GM12878 (cell line): ENCODE measurements around the gene MACROD2.

Experiments
- TF ChIP-seq, protein P1 (sequence below), 3 experiments: IDR thresholded peaks in 2 of 3; conservative IDR thresholded peaks in 1 of 3; 2 replicates each; pipeline ENCODE4 v1.5.1; 2011; ENCODE audit warnings: low read depth in 3 of 3, low read length in 3 of 3, mild to moderate bottlenecking in 3 of 3, control low read depth in 2 of 3, moderate library complexity in 2 of 3, inconsistent platforms in 1 of 3, mixed read lengths in 1 of 3; ENCODE audit not compliant: control insufficient read depth in 2 of 3, insufficient read depth in 1 of 3; ENCODE audit errors: extremely low read depth in 1 of 3
- TF ChIP-seq, protein P2 (sequence below): fragments of 450-650 bp; IDR thresholded peaks from 2 replicates; pipeline ENCODE4 v1.6.1; 2017; ENCODE audit warnings: antibody characterized with exemption, mild to moderate bottlenecking, moderate library complexity

DNA sequence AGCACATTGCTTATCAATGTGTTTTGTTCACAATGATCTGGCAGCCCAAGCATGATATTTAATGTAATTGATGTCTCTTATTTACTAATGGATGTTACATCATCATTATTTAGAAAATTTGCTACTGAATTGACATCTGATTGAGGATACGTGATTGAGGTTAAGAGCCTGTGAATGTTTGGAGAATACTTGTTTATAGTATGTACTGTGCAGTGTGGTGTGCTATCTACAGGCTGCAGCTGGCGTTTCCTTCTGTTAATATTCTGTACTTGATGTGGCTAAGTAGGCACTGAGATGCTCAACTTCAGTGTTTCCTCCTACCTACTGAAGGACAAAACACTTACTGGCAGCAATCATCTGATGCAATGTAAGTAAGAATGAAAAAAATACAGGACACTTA, 1051.7 kb downstream of the MACROD2 start:
- TF ChIP-seq, protein P1, sequence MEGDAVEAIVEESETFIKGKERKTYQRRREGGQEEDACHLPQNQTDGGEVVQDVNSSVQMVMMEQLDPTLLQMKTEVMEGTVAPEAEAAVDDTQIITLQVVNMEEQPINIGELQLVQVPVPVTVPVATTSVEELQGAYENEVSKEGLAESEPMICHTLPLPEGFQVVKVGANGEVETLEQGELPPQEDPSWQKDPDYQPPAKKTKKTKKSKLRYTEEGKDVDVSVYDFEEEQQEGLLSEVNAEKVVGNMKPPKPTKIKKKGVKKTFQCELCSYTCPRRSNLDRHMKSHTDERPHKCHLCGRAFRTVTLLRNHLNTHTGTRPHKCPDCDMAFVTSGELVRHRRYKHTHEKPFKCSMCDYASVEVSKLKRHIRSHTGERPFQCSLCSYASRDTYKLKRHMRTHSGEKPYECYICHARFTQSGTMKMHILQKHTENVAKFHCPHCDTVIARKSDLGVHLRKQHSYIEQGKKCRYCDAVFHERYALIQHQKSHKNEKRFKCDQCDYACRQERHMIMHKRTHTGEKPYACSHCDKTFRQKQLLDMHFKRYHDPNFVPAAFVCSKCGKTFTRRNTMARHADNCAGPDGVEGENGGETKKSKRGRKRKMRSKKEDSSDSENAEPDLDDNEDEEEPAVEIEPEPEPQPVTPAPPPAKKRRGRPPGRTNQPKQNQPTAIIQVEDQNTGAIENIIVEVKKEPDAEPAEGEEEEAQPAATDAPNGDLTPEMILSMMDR (IDR thresholded peaks at IDR 0.05 in 2 of 3, conservative IDR thresholded peaks at IDR 0.05 in 1 of 3; ENCODE audit: control insufficient read depth in 2 of 3, extremely low read depth in 1 of 3, insufficient read depth in 1 of 3, low read depth in 3 of 3, low read length in 3 of 3): no peak
- TF ChIP-seq, protein P2, sequence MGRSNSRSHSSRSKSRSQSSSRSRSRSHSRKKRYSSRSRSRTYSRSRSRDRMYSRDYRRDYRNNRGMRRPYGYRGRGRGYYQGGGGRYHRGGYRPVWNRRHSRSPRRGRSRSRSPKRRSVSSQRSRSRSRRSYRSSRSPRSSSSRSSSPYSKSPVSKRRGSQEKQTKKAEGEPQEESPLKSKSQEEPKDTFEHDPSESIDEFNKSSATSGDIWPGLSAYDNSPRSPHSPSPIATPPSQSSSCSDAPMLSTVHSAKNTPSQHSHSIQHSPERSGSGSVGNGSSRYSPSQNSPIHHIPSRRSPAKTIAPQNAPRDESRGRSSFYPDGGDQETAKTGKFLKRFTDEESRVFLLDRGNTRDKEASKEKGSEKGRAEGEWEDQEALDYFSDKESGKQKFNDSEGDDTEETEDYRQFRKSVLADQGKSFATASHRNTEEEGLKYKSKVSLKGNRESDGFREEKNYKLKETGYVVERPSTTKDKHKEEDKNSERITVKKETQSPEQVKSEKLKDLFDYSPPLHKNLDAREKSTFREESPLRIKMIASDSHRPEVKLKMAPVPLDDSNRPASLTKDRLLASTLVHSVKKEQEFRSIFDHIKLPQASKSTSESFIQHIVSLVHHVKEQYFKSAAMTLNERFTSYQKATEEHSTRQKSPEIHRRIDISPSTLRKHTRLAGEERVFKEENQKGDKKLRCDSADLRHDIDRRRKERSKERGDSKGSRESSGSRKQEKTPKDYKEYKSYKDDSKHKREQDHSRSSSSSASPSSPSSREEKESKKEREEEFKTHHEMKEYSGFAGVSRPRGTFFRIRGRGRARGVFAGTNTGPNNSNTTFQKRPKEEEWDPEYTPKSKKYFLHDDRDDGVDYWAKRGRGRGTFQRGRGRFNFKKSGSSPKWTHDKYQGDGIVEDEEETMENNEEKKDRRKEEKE: no peak
